ENCODE measurements around the gene SPEF1. TPM values are rescaled to one million over a fixed set of nuclear protein-coding genes. Genes with fewer than 3 reads are reported as not detected.

Gene SPEF1
- total RNA-seq, 1 experiment from 2014 or later = not detected

GRCh38 chr20:3812975-3813847 lies 32.0 kb upstream of the SPEF1 start:
- H3K9me3 Mint-ChIP-seq (ENCODE audit: unreplicated experiment) = no peaks in the 10 kb centered on the region

GRCh38 chr20:3812259-3812681 lies 31.0 kb upstream of the SPEF1 start:
- POLR2A ChIA-PET = interaction anchor here (0.7 to 3.7 kb wide), 8 partner anchors 9 to 78 kb away, joined by 3 to 24 read pairs (median 6); partner anchors contain the start of gene ADISSP
- peak overlapping the region; percentile 83 for H3K4me3 Mint-ChIP-seq (ENCODE audit: unreplicated experiment)
- CTCF ChIA-PET = interaction anchor here (0.5 to 1.3 kb wide), 8 partner anchors 11 to 1281 kb away, joined by 3 to 7 read pairs (median 3); partner anchors contain the start of gene CDC25B

More at GRCh38 chr20:3812975-3813847, 32.0 kb upstream of the SPEF1 start:
- DNase-seq (ENCODE audit: unreplicated experiment) = no peak
- Mint-ChIP-seq H3K4me3 (ENCODE audit: unreplicated experiment) (no peak overlapping the region), H3K27ac (ENCODE audit: low read depth, unreplicated experiment) (no peak overlapping the region), H3K4me1 (ENCODE audit: insufficient read depth, unreplicated experiment) (peaks cover 25% of the 10 kb centered on the region), H3K27me3 (ENCODE audit: insufficient read depth, unreplicated experiment) (no peaks in the 10 kb centered on the region), H3K36me3 (ENCODE audit: insufficient read depth, unreplicated experiment) (peaks cover 23% of the 10 kb centered on the region)
- no TSS peak for BruUV-seq (replicated peaks)
- POLR2A ChIA-PET = interaction anchor here (0.6 to 3.7 kb wide), 5 partner anchors 10 to 77 kb away, joined by 3 to 24 read pairs (median 5); partner anchors contain the start of gene ADISSP
- intact Hi-C loops (cut with micrococcal nuclease) = no loop called here
- CTCF ChIA-PET = interaction anchor here (0.5 to 10.7 kb wide), 6 partner anchors 10 to 136 kb away, joined by 3 to 231 read pairs (median 4); partner anchors contain the start of genes CENPB and SPEF1
- TF ChIP-seq CTCF (IDR thresholded peaks at IDR 0.05; ENCODE audit: unreplicated experiment) = no peak

GRCh38 chr20:3811467-3812258 lies 30.4 kb upstream of the SPEF1 start:
- DNase-seq (ENCODE audit: unreplicated experiment) = peak; percentile 99
- TF ChIP-seq CTCF (IDR thresholded peaks at IDR 0.05; ENCODE audit: unreplicated experiment) = no peak
- Mint-ChIP-seq H3K4me3 (ENCODE audit: unreplicated experiment) (peak overlapping the region; percentile 83), H3K27ac (ENCODE audit: low read depth, unreplicated experiment) (peak overlapping the region; percentile 95), H3K4me1 (ENCODE audit: insufficient read depth, unreplicated experiment) (peaks cover 33% of the 10 kb centered on the region), H3K36me3 (ENCODE audit: insufficient read depth, unreplicated experiment) (peaks cover 38% of the 10 kb centered on the region), H3K9me3 (ENCODE audit: unreplicated experiment) (no peaks in the 10 kb centered on the region), H3K27me3 (ENCODE audit: insufficient read depth, unreplicated experiment) (no peaks in the 10 kb centered on the region)
- ChIA-PET CTCF (interaction anchor here (0.5 to 2.5 kb wide), 11 partner anchors 11 to 1281 kb away, joined by 3 to 11 read pairs (median 3); partner anchors contain the start of gene CDC25B), POLR2A (interaction anchor here (0.7 to 3.7 kb wide), 8 partner anchors 9 to 80 kb away, joined by 3 to 24 read pairs (median 6); partner anchors contain the start of gene ADISSP)
- BruUV-seq (replicated peaks) = no TSS peak
- intact Hi-C loops (cut with micrococcal nuclease) = loop anchor here (1.0 kb wide), 1 partner anchor 14 kb away; no protein-coding TSS in a partner anchor

More at GRCh38 chr20:3812259-3812681, 31.0 kb upstream of the SPEF1 start:
- peaks cover 27% of the 10 kb centered on the region for H3K4me1 Mint-ChIP-seq (ENCODE audit: insufficient read depth, unreplicated experiment)
- peak overlapping the region; percentile 95 for H3K27ac Mint-ChIP-seq (ENCODE audit: low read depth, unreplicated experiment)
- intact Hi-C loops (cut with micrococcal nuclease) = no loop called here
- no TSS peak for BruUV-seq (replicated peaks)
- no peaks in the 10 kb centered on the region for H3K9me3 Mint-ChIP-seq (ENCODE audit: unreplicated experiment)
- H3K36me3 Mint-ChIP-seq (ENCODE audit: insufficient read depth, unreplicated experiment) = peaks cover 32% of the 10 kb centered on the region
- no peaks in the 10 kb centered on the region for H3K27me3 Mint-ChIP-seq (ENCODE audit: insufficient read depth, unreplicated experiment)
- no peak for DNase-seq (ENCODE audit: unreplicated experiment)
- TF ChIP-seq CTCF (IDR thresholded peaks at IDR 0.05; ENCODE audit: unreplicated experiment) = no peak

Data from MCF 10A (cell line).